Breast epithelium (tissue), 4 donors: Measurements from ENCODE around the gene AIG1. TPM values are rescaled to one million over a fixed set of nuclear protein-coding genes. Genes with fewer than 3 reads are reported as not detected.

Experiments used
- DNase-seq, 2 donors: peaks; one replicate each; pipeline ENCODE4 v3.0.0-alpha.2; 2019; ENCODE audit warnings: low spot score in 2 of 2
- H3K27ac ChIP-seq, 2 donors: fragments of 200-600 bp; sonication (generic) in 1 of 2; one replicate each; pipeline ENCODE4 v1.5.1; 2016 to 2019; ENCODE audit warnings: mild to moderate bottlenecking in 1 of 2
- H3K27me3 ChIP-seq, 2 donors: fragments of 200-600 bp; sonication (generic) in 1 of 2; one replicate each; pipeline versions ENCODE4 v1.5.1 to v1.6.0; 2017 to 2019; ENCODE audit warnings: control low read depth in 1 of 2, mild to moderate bottlenecking in 1 of 2
- H3K36me3 ChIP-seq: fragments of 200-600 bp; one replicate; pipeline ENCODE4 v1.5.1; 2019
- H3K4me1 ChIP-seq, 2 donors: fragments of 200-600 bp; sonication (generic); one replicate each; pipeline ENCODE4 v1.5.1; 2016 to 2019; ENCODE audit warnings: control low read depth in 1 of 2
- H3K4me3 ChIP-seq, 3 donors: fragments of 200-600 bp; sonication (generic); 1 replicate in 2 of 3; 2 replicates in 1 of 3; pipeline ENCODE4 v1.5.1; 2016 to 2019; ENCODE audit warnings: mild to moderate bottlenecking in 3 of 3, moderate library complexity in 2 of 3
- H3K9me3 ChIP-seq, 2 donors: fragments of 200-600 bp; sonication (generic) in 1 of 2; one replicate each; pipeline ENCODE4 v1.5.1; 2016 to 2019; ENCODE audit warnings: control low read depth in 1 of 2
- CTCF ChIP-seq, 3 donors: fragments of 450-650 bp; IDR thresholded peaks; one replicate each; pipeline ENCODE4 v1.5.1; 2016 to 2017; ENCODE audit warnings: antibody characterized with exemption in 3 of 3, mild to moderate bottlenecking in 3 of 3, moderate library complexity in 3 of 3
- POLR2A ChIP-seq: fragments of 450-650 bp; IDR thresholded peaks from one replicate; pipeline ENCODE4 v1.6.1; 2016; ENCODE audit warnings: antibody characterized with exemption, mild to moderate bottlenecking, moderate library complexity
- POLR2AphosphoS5 ChIP-seq, 3 donors: sonication (generic); formaldehyde crosslinking; IDR thresholded peaks; one replicate each; pipeline ENCODE4 v1.6.1; 2017; ENCODE audit warnings: antibody characterized with exemption in 3 of 3
- intact Hi-C: fragments of 100-400 bp; cut with DNase I; formaldehyde crosslinking; loops from one replicate; pipeline ENCODE4 v1.15.1; 2023; ENCODE audit warnings: low total_unique reads
- total RNA-seq, 3 donors: library from RNA; depleted of rRNA; stranded (reverse); fragments of >200 nt; gene quantifications; one replicate each; pipeline ENCODE4 v1.1.0, GENCODE V29; 2016

The AIG1 gene
- total RNA-seq, 3 donors from 2014 or later = 43.0 to 53.6 (median 44.2) TPM

GRCh38 chr6:143179096-143179495 lies 118.4 kb downstream of the AIG1 start:
- H3K36me3 ChIP-seq = no peaks in the 10 kb centered on the region
- H3K4me3 ChIP-seq = no peak overlapping the region
- TF ChIP-seq CTCF (IDR thresholded peaks at IDR 0.05) (no peak), POLR2AphosphoS5 (IDR thresholded peaks at IDR 0.05) (no peak), POLR2A (no peak)
- H3K27ac ChIP-seq = no peak overlapping the region
- no peaks in the 10 kb centered on the region for H3K4me1 ChIP-seq
- intact Hi-C loops = no loop called here
- no peaks in the 10 kb centered on the region for H3K27me3 ChIP-seq
- H3K9me3 ChIP-seq = peaks cover 0 to 7% of the 10 kb centered on the region in 2 donors
- no peak for DNase-seq

DNA sequence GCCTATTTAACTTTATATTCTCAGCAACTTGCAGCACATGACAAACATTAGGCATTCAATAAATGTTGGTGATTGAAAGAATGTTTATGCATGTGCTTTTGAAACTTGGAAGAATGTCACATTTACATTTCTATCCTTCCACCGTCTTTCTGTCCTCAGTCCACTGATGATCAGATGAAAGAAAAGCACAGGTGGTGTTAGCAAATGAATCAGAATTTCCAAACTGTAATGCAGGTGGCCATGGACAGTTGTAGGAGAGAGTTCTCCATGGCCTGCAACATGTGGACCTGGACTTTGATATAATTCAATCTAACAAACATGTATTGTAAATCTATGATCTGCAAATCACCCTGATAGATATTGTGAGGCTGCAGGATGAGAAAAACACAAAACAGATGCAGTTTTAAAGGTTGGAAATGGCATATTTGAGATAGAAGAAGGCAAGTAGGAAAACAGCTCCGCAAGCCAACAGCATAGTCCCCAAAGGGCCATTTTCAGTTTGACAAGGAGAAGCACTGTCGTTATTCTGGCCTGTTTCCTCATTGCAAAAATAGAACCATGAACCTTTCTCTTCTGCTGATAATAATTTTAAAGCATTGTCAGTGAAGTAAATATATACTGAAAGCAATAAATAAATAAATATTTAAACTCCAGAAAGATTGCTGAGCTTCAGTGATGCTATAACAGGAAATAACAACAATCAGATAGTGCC lies 119.4 kb downstream of the AIG1 start:
- intact Hi-C loops = no loop called here
- no peaks in the 10 kb centered on the region for H3K36me3 ChIP-seq
- no peak overlapping the region for H3K27ac ChIP-seq
- no peaks in the 10 kb centered on the region for H3K27me3 ChIP-seq
- H3K9me3 ChIP-seq = peaks cover 0 to under 1% of the 10 kb centered on the region in 2 donors
- DNase-seq = no peak
- no peak overlapping the region for H3K4me3 ChIP-seq
- TF ChIP-seq CTCF (IDR thresholded peaks at IDR 0.05) (no peak), POLR2AphosphoS5 (IDR thresholded peaks at IDR 0.05) (no peak), POLR2A (no peak)
- no peaks in the 10 kb centered on the region for H3K4me1 ChIP-seq

- no peak overlapping the region for H3K27ac ChIP-seq
- no peak for DNase-seq
- no peak for TF ChIP-seq POLR2AphosphoS5 (IDR thresholded peaks at IDR 0.05)
- no peak for TF ChIP-seq POLR2A
- H3K27me3 ChIP-seq = no peaks in the 10 kb centered on the region
- no peaks in the 10 kb centered on the region for H3K9me3 ChIP-seq
- no peaks in the 10 kb centered on the region for H3K36me3 ChIP-seq
- intact Hi-C loops = no loop called here
- H3K4me3 ChIP-seq = no peak overlapping the region
- no peaks in the 10 kb centered on the region for H3K4me1 ChIP-seq
Observed at GRCh38 chr6:143180826-143181225, 120.1 kb downstream of the AIG1 start.

DNA sequence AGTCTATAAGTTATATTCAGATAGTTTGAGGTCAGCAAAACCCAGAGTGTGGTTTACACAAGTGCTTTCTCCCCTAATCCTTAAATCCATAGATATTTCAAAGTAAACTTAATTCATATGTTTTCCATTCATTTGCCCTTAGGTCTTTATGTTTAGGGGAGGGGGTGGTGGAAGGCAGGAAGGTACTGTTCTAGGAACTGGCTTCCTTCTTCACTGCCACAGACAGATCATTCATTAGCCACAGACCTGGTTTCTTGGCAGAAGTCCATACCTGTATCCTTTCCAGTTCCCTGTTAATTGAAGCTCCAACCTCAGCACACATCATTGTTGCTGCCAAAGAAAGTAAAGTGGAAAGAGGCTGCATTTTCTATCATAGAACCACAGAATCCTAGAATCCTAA lies 123.0 kb downstream of the AIG1 start:
- Histone ChIP-seq H3K27me3 (no peaks in the 10 kb centered on the region), H3K27ac (no peak overlapping the region), H3K36me3 (no peaks in the 10 kb centered on the region), H3K4me1 (no peaks in the 10 kb centered on the region), H3K4me3 (no peak overlapping the region), H3K9me3 (no peaks in the 10 kb centered on the region)
- no peak for DNase-seq
- intact Hi-C loops = no loop called here
- TF ChIP-seq CTCF (IDR thresholded peaks at IDR 0.05) (no peak), POLR2A (no peak), POLR2AphosphoS5 (IDR thresholded peaks at IDR 0.05) (no peak)

DNA sequence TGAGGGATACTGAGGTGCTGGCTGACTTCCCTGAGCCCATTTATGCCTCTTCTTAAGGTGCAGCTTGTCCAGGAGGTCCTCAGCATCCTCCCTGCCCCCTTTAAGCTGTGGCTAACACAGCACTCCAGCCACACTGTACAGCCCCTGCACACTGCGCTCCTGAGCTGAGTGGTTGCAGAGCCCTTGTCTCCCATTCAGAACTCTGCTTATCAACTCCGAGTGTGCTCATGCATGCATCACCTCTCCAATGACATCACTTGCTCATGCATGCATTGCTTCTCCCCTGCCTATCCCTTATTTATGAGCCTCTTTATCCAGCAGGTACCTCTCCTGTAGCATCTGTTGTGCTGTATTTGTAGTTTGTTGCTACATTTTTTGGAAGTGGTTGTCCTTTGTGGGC lies 124.6 kb downstream of the AIG1 start:
- TF ChIP-seq POLR2A (no peak), POLR2AphosphoS5 (IDR thresholded peaks at IDR 0.05) (no peak), CTCF (IDR thresholded peaks at IDR 0.05) (no peak)
- intact Hi-C loops = no loop called here
- H3K27ac ChIP-seq = no peak overlapping the region
- H3K4me3 ChIP-seq = no peak overlapping the region
- H3K4me1 ChIP-seq = no peaks in the 10 kb centered on the region
- H3K36me3 ChIP-seq = no peaks in the 10 kb centered on the region
- no peaks in the 10 kb centered on the region for H3K27me3 ChIP-seq
- H3K9me3 ChIP-seq = no peaks in the 10 kb centered on the region
- DNase-seq = no peak
